Heart left ventricle (tissue), 16 donors: Measurements from ENCODE around the gene PDE11A. TPM values are rescaled to one million over a fixed set of nuclear protein-coding genes. Genes with fewer than 3 reads are reported as not detected.
"Not testable (repeated sequence)": the region's sequence is repeated elsewhere in the genome, so short reads cannot be mapped to it uniquely, and the experiment has no call there.

Source experiments
- ATAC-seq, 4 donors: fragments of 200-7000 bp; cut with Tn5 transposase; one replicate each; pipeline ENCODE4 v1.9.1; 2020 to 2022; ENCODE audit warnings: moderate library complexity in 4 of 4, mild to moderate bottlenecking in 3 of 4, moderate number of reproducible peaks in 1 of 4
- DNase-seq, 5 donors: peaks; one replicate each; pipeline ENCODE4 v3.0.0-alpha.2; 2020
- H3K27ac ChIP-seq, 12 donors: fragments of 200-600 bp; sonication (generic) in 4 of 12; one replicate each; pipeline versions ENCODE4 v1.5.0 to v1.8.0; 2016 to 2022; ENCODE audit warnings: mild to moderate bottlenecking in 2 of 12
- H3K27me3 ChIP-seq, 9 donors: fragments of 200-600 bp; sonication (generic) in 2 of 9; one replicate each; pipeline versions ENCODE4 v1.5.1 to v1.8.0; 2016 to 2022; ENCODE audit warnings: mild to moderate bottlenecking in 3 of 9
- H3K36me3 ChIP-seq, 9 donors: fragments of 200-600 bp; sonication (generic) in 2 of 9; one replicate each; pipeline versions ENCODE4 v1.5.0 to v1.8.0; 2018 to 2022; ENCODE audit warnings: mild to moderate bottlenecking in 2 of 9
- H3K4me1 ChIP-seq, 12 donors: fragments of 200-600 bp; sonication (generic) in 4 of 12; one replicate each; pipeline versions ENCODE4 v1.5.0 to v1.8.0; 2016 to 2022; ENCODE audit warnings: mild to moderate bottlenecking in 3 of 12
- H3K4me3 ChIP-seq, 12 donors: fragments of 200-600 bp; sonication (generic) in 4 of 12; one replicate each; pipeline versions ENCODE4 v1.5.0 to v1.8.0; 2017 to 2022; ENCODE audit warnings: mild to moderate bottlenecking in 9 of 12, moderate library complexity in 4 of 12
- H3K9me3 ChIP-seq, 12 donors: fragments of 200-600 bp; sonication (generic) in 4 of 12; one replicate each; pipeline versions ENCODE4 v1.5.0 to v1.8.0; 2016 to 2022; ENCODE audit warnings: mild to moderate bottlenecking in 1 of 12
- POLR2A ChIP-seq, 2 donors: fragments of 450-650 bp; IDR thresholded peaks; one replicate each; pipeline ENCODE4 v1.6.1; 2017; ENCODE audit warnings: antibody characterized with exemption in 2 of 2, mild to moderate bottlenecking in 2 of 2, moderate library complexity in 2 of 2
- WGBS, 4 donors: extraction: QIAGEN DNeasy Blood & Tissue Kit in 2 of 4; methylation state at CpG; one replicate each; pipeline versions ENCODE4 v1.1.5 to v1.1.7; 2013 to 2018; 5-methylcytosine and 5-hydroxymethylcytosine counted together
- intact Hi-C, 10 donors: fragments of 100-400 bp; cut with DNase I; formaldehyde crosslinking; loops; one replicate each; pipeline versions ENCODE4 v1.11.1 to v1.14.2; 2022
- polyA plus RNA-seq, 2 donors: library from polyadenylated mRNA; stranded (reverse); fragments of 200-250 nt; gene quantifications; one replicate each; pipeline ENCODE4 v1.2.3, GENCODE V29; 2013
- total RNA-seq, 9 donors: library from RNA; depleted of rRNA in 2 of 9; stranded (reverse); fragments of >200 nt in 2 of 9; fragmentation: NEBNext Ultra II Directional in 3 of 9; extraction: Animal tissue kit (Norgen Biotek cat#: 25700) in 3 of 9; gene quantifications; one replicate each; pipeline versions ENCODE4 v1.1.0 to v1.2.4, GENCODE V29; 2016 to 2023
- TF ChIP-seq, protein P1 (sequence below), 12 donors: fragments of 200-600 bp; sonication (generic) in 4 of 12; IDR thresholded peaks; one replicate each; pipeline versions ENCODE4 v1.5.0 to v1.8.0; 2018 to 2022; ENCODE audit warnings: antibody characterized with exemption in 12 of 12, mild to moderate bottlenecking in 5 of 12
- donor health status: ischemic (EF 13 %, LVEDD 7.1; RV severe dilation, severe dysfunction).
- donor health status: healthy with polysubstance abuse.
- donor health status: DM: no; HTN: yes; CAD: no.
- donor health status: DM: no; HTN: no; CAD: no.
- donor health status: ischemic (EF 25% LVEDD 6.9; RV normal size, moderate dysfunction).
- donor health status: ischemic (EF 25% LVEDD 5.7; RV mildly dilated, moderate dysfunction).
- donor health status: healthy.
- donor health status: DM: yes; HTN: yes; CAD: no.
- donor health status: ischemic (EF 35%, LVEDD 5.7; RV mildly dilated, moderate dysfunction).
- donor health status: nonischemic (EF 11% LVEDD 7.7; RV severe dilation, severe dysfunction).
- donor health status: DM: yes; HTN: yes; CAD: no.
- donor health status: PGD.
- donor health status: ischemic (EF 29% LVEDD 5.4; RV normal size, mild dysfunction).
- donor health status: nonischemic (EF 23%, LVEDD 6.1; RV moderate dilation, normal function).

Gene PDE11A
- total and polyA plus RNA-seq, 11 donors: 0.24 to 2.9 (median 0.88) TPM

GRCh38 chr2:178044836-178045235, 27.7 kb downstream of the PDE11A start:
- DNase-seq (no peak), ATAC-seq (no peak)
- intact Hi-C loops: no loop called here
- no peaks in the 10 kb centered on the region for H3K36me3 ChIP-seq
- no peaks in the 10 kb centered on the region for H3K4me1 ChIP-seq
- no peak overlapping the region for H3K4me3 ChIP-seq
- H3K27ac ChIP-seq: no peak overlapping the region
- H3K27me3 ChIP-seq: no peaks in the 10 kb centered on the region
- H3K9me3 ChIP-seq: no peaks in the 10 kb centered on the region
- no peak for TF ChIP-seq POLR2A (IDR thresholded peaks at IDR 0.05)
- TF ChIP-seq, protein P1, sequence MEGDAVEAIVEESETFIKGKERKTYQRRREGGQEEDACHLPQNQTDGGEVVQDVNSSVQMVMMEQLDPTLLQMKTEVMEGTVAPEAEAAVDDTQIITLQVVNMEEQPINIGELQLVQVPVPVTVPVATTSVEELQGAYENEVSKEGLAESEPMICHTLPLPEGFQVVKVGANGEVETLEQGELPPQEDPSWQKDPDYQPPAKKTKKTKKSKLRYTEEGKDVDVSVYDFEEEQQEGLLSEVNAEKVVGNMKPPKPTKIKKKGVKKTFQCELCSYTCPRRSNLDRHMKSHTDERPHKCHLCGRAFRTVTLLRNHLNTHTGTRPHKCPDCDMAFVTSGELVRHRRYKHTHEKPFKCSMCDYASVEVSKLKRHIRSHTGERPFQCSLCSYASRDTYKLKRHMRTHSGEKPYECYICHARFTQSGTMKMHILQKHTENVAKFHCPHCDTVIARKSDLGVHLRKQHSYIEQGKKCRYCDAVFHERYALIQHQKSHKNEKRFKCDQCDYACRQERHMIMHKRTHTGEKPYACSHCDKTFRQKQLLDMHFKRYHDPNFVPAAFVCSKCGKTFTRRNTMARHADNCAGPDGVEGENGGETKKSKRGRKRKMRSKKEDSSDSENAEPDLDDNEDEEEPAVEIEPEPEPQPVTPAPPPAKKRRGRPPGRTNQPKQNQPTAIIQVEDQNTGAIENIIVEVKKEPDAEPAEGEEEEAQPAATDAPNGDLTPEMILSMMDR (IDR thresholded peaks at IDR 0.05): no peak
- WGBS, 4 donors: 85 to 100% (median 92%) methylated on average over 1 of the region's 1 CpG

DNA sequence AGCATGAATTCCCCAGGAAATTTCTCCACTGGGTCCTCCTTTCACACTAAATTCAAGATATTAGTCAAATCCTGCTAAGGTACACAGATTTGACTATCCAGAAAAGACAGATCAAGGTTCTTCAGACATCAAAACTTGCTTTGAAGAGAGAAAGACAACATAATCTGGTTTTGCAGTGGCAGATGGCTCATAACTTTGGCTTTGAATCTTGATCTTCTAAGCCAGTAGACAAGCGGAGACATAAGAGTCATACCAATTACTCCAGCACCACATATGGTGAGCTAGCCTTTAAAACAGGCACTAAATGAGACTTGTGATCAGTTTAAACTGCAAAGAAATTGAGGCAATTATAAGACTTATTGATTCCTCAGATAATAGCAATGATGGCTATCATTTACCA, 29.3 kb downstream of the PDE11A start:
- TF ChIP-seq POLR2A (IDR thresholded peaks at IDR 0.05): no peak
- TF ChIP-seq, protein P1 (IDR thresholded peaks at IDR 0.05): no peak
- intact Hi-C loops: no loop called here
- Histone ChIP-seq H3K4me3 (no peak overlapping the region), H3K4me1 (no peaks in the 10 kb centered on the region), H3K9me3 (no peaks in the 10 kb centered on the region), H3K27ac (no peak overlapping the region), H3K36me3 (no peaks in the 10 kb centered on the region), H3K27me3 (no peaks in the 10 kb centered on the region)
- no peak for DNase-seq
- WGBS, 4 donors: 84 to 93% (median 88%) methylated on average over 1 of the region's 1 CpG
- no peak for ATAC-seq

- DNase-seq, H3K27me3 ChIP-seq, H3K27ac ChIP-seq, ATAC-seq, H3K36me3 ChIP-seq, H3K4me1 ChIP-seq, intact Hi-C loops, H3K4me3 ChIP-seq: not testable (repeated sequence)
- H3K9me3 ChIP-seq: peaks cover 0 to 23% (median 0%) of the 10 kb centered on the region in 12 donors
Observed at GRCh38 chr2:178033583-178033982, 39.0 kb downstream of the PDE11A start.

GRCh38 chr2:178029342-178029741, 43.2 kb downstream of the PDE11A start:
- no peaks in the 10 kb centered on the region for H3K4me1 ChIP-seq
- TF ChIP-seq POLR2A (IDR thresholded peaks at IDR 0.05): no peak
- TF ChIP-seq, protein P1 (IDR thresholded peaks at IDR 0.05): no peak
- WGBS, 4 donors: 74 to 85% (median 76%) methylated on average over 1 of the region's 1 CpG
- intact Hi-C loops: no loop called here
- no peaks in the 10 kb centered on the region for H3K27me3 ChIP-seq
- no peak overlapping the region for H3K4me3 ChIP-seq
- H3K9me3 ChIP-seq: peaks cover 0 to 9% (median 0%) of the 10 kb centered on the region in 12 donors
- DNase-seq (no peak), ATAC-seq (no peak)
- no peaks in the 10 kb centered on the region for H3K36me3 ChIP-seq
- H3K27ac ChIP-seq: no peak overlapping the region

GRCh38 chr2:178025551-178026185, 46.9 kb downstream of the PDE11A start:
- H3K4me3 ChIP-seq: no peak overlapping the region
- intact Hi-C loops: no loop called here
- no peaks in the 10 kb centered on the region for H3K4me1 ChIP-seq
- H3K27ac ChIP-seq: no peak overlapping the region
- no peaks in the 10 kb centered on the region for H3K9me3 ChIP-seq
- TF ChIP-seq, protein P1 (IDR thresholded peaks at IDR 0.05): no peak
- TF ChIP-seq POLR2A (IDR thresholded peaks at IDR 0.05): no peak
- no peaks in the 10 kb centered on the region for H3K27me3 ChIP-seq
- DNase-seq: no peak
- no peak for ATAC-seq
- WGBS, 4 donors: 84 to 93% (median 89%) methylated on average over 4 of the region's 4 CpGs
- H3K36me3 ChIP-seq: no peaks in the 10 kb centered on the region
